ENCODE data around the gene GPR45.

Gene GPR45

GRCh38 chr2:105215586-105216192, 25.9 kb upstream of the GPR45 start:
- Histone ChIP-seq H2AFZ (ENCODE audit: low read depth, low read length, severe bottlenecking) (no peak overlapping the region), H4K20me1 (ENCODE audit: low read depth, low read length) (no peaks in the 10 kb centered on the region), H3K36me3 (ENCODE audit: low read length) (no peaks in the 10 kb centered on the region), H3K4me3 (ENCODE audit: insufficient read depth, low read length, poor library complexity, severe bottlenecking) (no peak overlapping the region), H3K27me3 (ENCODE audit: low read length) (no peaks in the 10 kb centered on the region), H3K79me2 (ENCODE audit: insufficient read depth, low read length) (no peaks in the 10 kb centered on the region), H3K27ac (ENCODE audit: low read depth, low read length) (no peak overlapping the region), H3K4me2 (ENCODE audit: low read depth, low read length, poor library complexity, severe bottlenecking) (no peak overlapping the region), H3K9me2 (replicated peaks; ENCODE audit: insufficient read depth, low read length) (no peaks in the 10 kb centered on the region), H3K9ac (ENCODE audit: low read length) (no peak overlapping the region), H3K9me3 (ENCODE audit: insufficient read depth, low read length) (no peaks in the 10 kb centered on the region), H3F3A (ENCODE audit: insufficient read depth) (no peaks in the 10 kb centered on the region)
- TF ChIP-seq EZH2phosphoT487 (conservative IDR thresholded peaks at IDR 0.05; ENCODE audit: low read length) (no peak), CTCF (IDR thresholded peaks at IDR 0.05; ENCODE audit: insufficient read depth, low read length, poor library complexity, severe bottlenecking) (no peak)

GRCh38 chr2:105220604-105221003, 20.9 kb upstream of the GPR45 start:
- TF ChIP-seq EZH2phosphoT487 (conservative IDR thresholded peaks at IDR 0.05; ENCODE audit: low read length) (no peak), CTCF (IDR thresholded peaks at IDR 0.05; ENCODE audit: insufficient read depth, low read length, poor library complexity, severe bottlenecking) (no peak)
- no peak overlapping the region for H3K9ac ChIP-seq (ENCODE audit: low read length)
- H3K4me3 ChIP-seq (ENCODE audit: insufficient read depth, low read length, poor library complexity, severe bottlenecking) = no peak overlapping the region
- H3F3A ChIP-seq (ENCODE audit: insufficient read depth) = no peaks in the 10 kb centered on the region
- no peak overlapping the region for H3K27ac ChIP-seq (ENCODE audit: low read depth, low read length)
- H3K79me2 ChIP-seq (ENCODE audit: insufficient read depth, low read length) = no peaks in the 10 kb centered on the region
- no peak overlapping the region for H2AFZ ChIP-seq (ENCODE audit: low read depth, low read length, severe bottlenecking)
- no peaks in the 10 kb centered on the region for H3K36me3 ChIP-seq (ENCODE audit: low read length)
- no peaks in the 10 kb centered on the region for H3K9me2 ChIP-seq (replicated peaks; ENCODE audit: insufficient read depth, low read length)
- H3K4me2 ChIP-seq (ENCODE audit: low read depth, low read length, poor library complexity, severe bottlenecking) = no peak overlapping the region
- no peaks in the 10 kb centered on the region for H3K9me3 ChIP-seq (ENCODE audit: insufficient read depth, low read length)
- H4K20me1 ChIP-seq (ENCODE audit: low read depth, low read length) = no peaks in the 10 kb centered on the region
- H3K27me3 ChIP-seq (ENCODE audit: low read length) = no peaks in the 10 kb centered on the region

- Histone ChIP-seq H3K9me3 (ENCODE audit: insufficient read depth, low read length) (no peaks in the 10 kb centered on the region), H4K20me1 (ENCODE audit: low read depth, low read length) (no peaks in the 10 kb centered on the region), H3F3A (ENCODE audit: insufficient read depth) (no peaks in the 10 kb centered on the region), H3K27ac (ENCODE audit: low read depth, low read length) (no peak overlapping the region), H3K27me3 (ENCODE audit: low read length) (no peaks in the 10 kb centered on the region), H3K9ac (ENCODE audit: low read length) (no peak overlapping the region), H3K4me2 (ENCODE audit: low read depth, low read length, poor library complexity, severe bottlenecking) (no peak overlapping the region), H2AFZ (ENCODE audit: low read depth, low read length, severe bottlenecking) (no peak overlapping the region), H3K4me3 (ENCODE audit: insufficient read depth, low read length, poor library complexity, severe bottlenecking) (no peak overlapping the region), H3K79me2 (ENCODE audit: insufficient read depth, low read length) (no peaks in the 10 kb centered on the region), H3K36me3 (ENCODE audit: low read length) (no peaks in the 10 kb centered on the region), H3K9me2 (replicated peaks; ENCODE audit: insufficient read depth, low read length) (no peaks in the 10 kb centered on the region)
- TF ChIP-seq CTCF (IDR thresholded peaks at IDR 0.05; ENCODE audit: insufficient read depth, low read length, poor library complexity, severe bottlenecking) = no peak
- TF ChIP-seq EZH2phosphoT487 (conservative IDR thresholded peaks at IDR 0.05; ENCODE audit: low read length) = no peak
Observed at GRCh38 chr2:105224444-105224843, 17.1 kb upstream of the GPR45 start.
